Vagina (tissue), 2 donors: Measurements from ENCODE around the gene B3GAT2.

Experiments
- CTCF ChIP-seq, 3 experiments: fragments of 450-650 bp in 2 of 3; fragments of 200-600 bp in 1 of 3; sonication (generic) in 1 of 3; IDR thresholded peaks; one replicate each; pipeline ENCODE4 v1.5.1; 2017 to 2019; ENCODE audit warnings: antibody characterized with exemption in 3 of 3, mild to moderate bottlenecking in 2 of 3, moderate library complexity in 2 of 3
- POLR2A ChIP-seq, 2 donors: fragments of 450-650 bp; IDR thresholded peaks; one replicate each; pipeline ENCODE4 v1.6.1; 2017; ENCODE audit warnings: antibody characterized with exemption in 2 of 2, mild to moderate bottlenecking in 2 of 2, moderate library complexity in 2 of 2
- POLR2AphosphoS5 ChIP-seq, 2 donors: sonication (generic); formaldehyde crosslinking; IDR thresholded peaks; one replicate each; pipeline ENCODE4 v1.9.0; 2017; ENCODE audit warnings: antibody characterized with exemption in 2 of 2, mild to moderate bottlenecking in 2 of 2, low read depth in 1 of 2; ENCODE audit not compliant: insufficient read depth in 1 of 2

- TF ChIP-seq CTCF (IDR thresholded peaks at IDR 0.05) (no peak), POLR2A (IDR thresholded peaks at IDR 0.05) (no peak), POLR2AphosphoS5 (IDR thresholded peaks at IDR 0.05; ENCODE audit: insufficient read depth in 1 of 2, low read depth in 1 of 2) (no peak)
Observed at GRCh38 chr6:70957284-70957617, 391 bp upstream of the B3GAT2 start.
